Psoas muscle (tissue), 8 donors: ENCODE data around the gene NRF1. TPM values are rescaled to one million over a fixed set of nuclear protein-coding genes. Genes with fewer than 3 reads are reported as not detected.

Source experiments
- ATAC-seq, 4 donors: fragments of 200-7000 bp; cut with Tn5 transposase; one replicate each; pipeline ENCODE4 v1.9.1; 2020; ENCODE audit warnings: moderate library complexity in 3 of 4, mild to moderate bottlenecking in 2 of 4
- DNase-seq, 2 donors: peaks; one replicate each; pipeline ENCODE4 v3.0.0-alpha.2; 2020
- H3K27ac ChIP-seq: fragments of 200-600 bp; one replicate; pipeline ENCODE4 v1.8.0; 2022
- H3K27me3 ChIP-seq, 3 donors: fragments of 200-600 bp in 1 of 3; one replicate each; pipeline versions ENCODE4 v1.6.1 to v1.8.0; 2013 to 2022; ENCODE audit warnings: low read length in 2 of 3, mild to moderate bottlenecking in 2 of 3, moderate library complexity in 1 of 3; ENCODE audit not compliant: insufficient read depth in 3 of 3
- H3K36me3 ChIP-seq, 2 donors: fragments of 200-600 bp in 1 of 2; one replicate each; pipeline versions ENCODE4 v1.6.1 to v1.8.0; 2013 to 2022; ENCODE audit warnings: low read depth in 1 of 2, mild to moderate bottlenecking in 1 of 2, moderate library complexity in 1 of 2; ENCODE audit not compliant: insufficient read depth in 1 of 2
- H3K4me1 ChIP-seq: fragments of 200-600 bp; one replicate; pipeline ENCODE4 v1.8.0; 2022
- H3K4me3 ChIP-seq: fragments of 200-600 bp; one replicate; pipeline ENCODE4 v1.8.0; 2022; ENCODE audit warnings: mild to moderate bottlenecking
- H3K9me3 ChIP-seq: fragments of 200-600 bp; one replicate; pipeline ENCODE4 v1.8.0; 2022
- WGBS, 3 donors: extraction: QIAGEN DNeasy Blood & Tissue Kit; methylation state at CpG; one replicate each; pipeline versions ENCODE4 v1.1.6 to v1.1.7; 2013; 5-methylcytosine and 5-hydroxymethylcytosine counted together
- intact Hi-C, 2 donors: fragments of 100-400 bp; cut with DNase I; formaldehyde crosslinking; loops; one replicate each; pipeline versions ENCODE4 v1.11.0 to v1.14.2; 2022
- polyA plus RNA-seq, 3 donors: library from polyadenylated mRNA; stranded (reverse); fragments of 200-250 nt; gene quantifications; one replicate each; pipeline ENCODE4 v1.2.3, GENCODE V29; 2013
- total RNA-seq, 4 donors: library from RNA; stranded (reverse); fragmentation: NEBNext Ultra II Directional in 2 of 4; extraction: Animal tissue kit (Norgen Biotek cat#: 25700) in 2 of 4; gene quantifications; one replicate each; pipeline versions ENCODE4 v1.2.1 to v1.2.4, GENCODE V29; 2021 to 2023
- TF ChIP-seq, protein P1 (sequence below): fragments of 200-600 bp; IDR thresholded peaks from one replicate; pipeline ENCODE4 v1.8.0; 2022; ENCODE audit warnings: antibody characterized with exemption
- donor health status: healthy with polysubstance abuse.
- donor health status: DM: no; HTN: no; CAD: no; lungs with moderate emphysema.
- donor health status: Bipolar disorder and iron deficiency.
- donor health status: healthy.
- donor health status: DM: yes; HTN: yes; CAD: no.
- donor health status: DM: no; HTN: no; CAD: no.
- donor health status: DM: no; HTN: no; CAD: no.
- donor health status: DM: yes; HTN: yes; CAD: no.

Gene NRF1
- total and polyA plus RNA-seq, 7 donors, result 4.4 to 13.7 (median 10.0) TPM

- Histone ChIP-seq H3K36me3 (no peaks in the 10 kb centered on the region), H3K27me3 (no peaks in the 10 kb centered on the region), H3K9me3 (no peaks in the 10 kb centered on the region), H3K4me3 (no peak overlapping the region), H3K27ac (no peak overlapping the region), H3K4me1 (no peaks in the 10 kb centered on the region)
- intact Hi-C loops, result no loop called here
- TF ChIP-seq, protein P1, sequence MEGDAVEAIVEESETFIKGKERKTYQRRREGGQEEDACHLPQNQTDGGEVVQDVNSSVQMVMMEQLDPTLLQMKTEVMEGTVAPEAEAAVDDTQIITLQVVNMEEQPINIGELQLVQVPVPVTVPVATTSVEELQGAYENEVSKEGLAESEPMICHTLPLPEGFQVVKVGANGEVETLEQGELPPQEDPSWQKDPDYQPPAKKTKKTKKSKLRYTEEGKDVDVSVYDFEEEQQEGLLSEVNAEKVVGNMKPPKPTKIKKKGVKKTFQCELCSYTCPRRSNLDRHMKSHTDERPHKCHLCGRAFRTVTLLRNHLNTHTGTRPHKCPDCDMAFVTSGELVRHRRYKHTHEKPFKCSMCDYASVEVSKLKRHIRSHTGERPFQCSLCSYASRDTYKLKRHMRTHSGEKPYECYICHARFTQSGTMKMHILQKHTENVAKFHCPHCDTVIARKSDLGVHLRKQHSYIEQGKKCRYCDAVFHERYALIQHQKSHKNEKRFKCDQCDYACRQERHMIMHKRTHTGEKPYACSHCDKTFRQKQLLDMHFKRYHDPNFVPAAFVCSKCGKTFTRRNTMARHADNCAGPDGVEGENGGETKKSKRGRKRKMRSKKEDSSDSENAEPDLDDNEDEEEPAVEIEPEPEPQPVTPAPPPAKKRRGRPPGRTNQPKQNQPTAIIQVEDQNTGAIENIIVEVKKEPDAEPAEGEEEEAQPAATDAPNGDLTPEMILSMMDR, result no peak
- DNase-seq (no peak), ATAC-seq (no peak)
- 79 to 86% (median 83%) methylated on average over 6 to 7 of the region's 7 CpGs for WGBS, 3 donors
These were observed 152.9 kb downstream of the NRF1 start for GRCh38 chr7:129764247-129765084.

DNA sequence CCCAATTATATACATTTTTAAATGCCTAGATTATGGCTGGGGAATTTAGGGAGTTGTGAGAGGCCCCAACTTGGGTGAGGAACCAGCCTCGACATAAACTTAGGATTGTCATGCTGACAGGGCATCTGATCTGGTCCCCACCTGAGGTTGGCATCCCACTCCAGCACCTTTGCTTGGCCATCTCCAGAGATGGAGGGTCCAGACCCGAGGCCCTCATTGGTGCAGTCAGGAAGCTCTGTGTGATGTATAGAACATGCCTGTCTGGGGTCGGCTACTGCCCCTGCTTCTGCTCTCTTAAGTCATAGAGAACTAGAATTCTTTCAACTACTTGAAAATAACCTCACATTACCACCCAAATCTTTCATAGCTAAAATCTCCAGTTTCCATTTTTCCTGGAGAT lies 153.8 kb downstream of the NRF1 start:
- no peak overlapping the region for H3K27ac ChIP-seq
- 94 to 98% (median 95%) methylated on average over 3 of the region's 3 CpGs for WGBS, 3 donors

GRCh38 chr7:129767120-129768015 lies 155.8 kb downstream of the NRF1 start:
- no peaks in the 10 kb centered on the region for H3K36me3 ChIP-seq
- H3K4me3 ChIP-seq, result no peak overlapping the region
- WGBS, 3 donors, result 86 to 91% (median 86%) methylated on average over 12 of the region's 12 CpGs
- TF ChIP-seq, protein P1, result no peak
- H3K27ac ChIP-seq, result no peak overlapping the region
- no peaks in the 10 kb centered on the region for H3K9me3 ChIP-seq
- no peaks in the 10 kb centered on the region for H3K27me3 ChIP-seq
- intact Hi-C loops, result no loop called here
- DNase-seq, result no peak
- no peaks in the 10 kb centered on the region for H3K4me1 ChIP-seq
- no peak for ATAC-seq

More for the DNA sequence above, 153.8 kb downstream of the NRF1 start:
- Histone ChIP-seq H3K36me3 (no peaks in the 10 kb centered on the region), H3K4me3 (no peak overlapping the region), H3K4me1 (no peaks in the 10 kb centered on the region), H3K27me3 (no peaks in the 10 kb centered on the region), H3K9me3 (no peaks in the 10 kb centered on the region)
- DNase-seq (no peak), ATAC-seq (no peak)
- intact Hi-C loops, result no loop called here
- TF ChIP-seq, protein P1, result no peak

DNA sequence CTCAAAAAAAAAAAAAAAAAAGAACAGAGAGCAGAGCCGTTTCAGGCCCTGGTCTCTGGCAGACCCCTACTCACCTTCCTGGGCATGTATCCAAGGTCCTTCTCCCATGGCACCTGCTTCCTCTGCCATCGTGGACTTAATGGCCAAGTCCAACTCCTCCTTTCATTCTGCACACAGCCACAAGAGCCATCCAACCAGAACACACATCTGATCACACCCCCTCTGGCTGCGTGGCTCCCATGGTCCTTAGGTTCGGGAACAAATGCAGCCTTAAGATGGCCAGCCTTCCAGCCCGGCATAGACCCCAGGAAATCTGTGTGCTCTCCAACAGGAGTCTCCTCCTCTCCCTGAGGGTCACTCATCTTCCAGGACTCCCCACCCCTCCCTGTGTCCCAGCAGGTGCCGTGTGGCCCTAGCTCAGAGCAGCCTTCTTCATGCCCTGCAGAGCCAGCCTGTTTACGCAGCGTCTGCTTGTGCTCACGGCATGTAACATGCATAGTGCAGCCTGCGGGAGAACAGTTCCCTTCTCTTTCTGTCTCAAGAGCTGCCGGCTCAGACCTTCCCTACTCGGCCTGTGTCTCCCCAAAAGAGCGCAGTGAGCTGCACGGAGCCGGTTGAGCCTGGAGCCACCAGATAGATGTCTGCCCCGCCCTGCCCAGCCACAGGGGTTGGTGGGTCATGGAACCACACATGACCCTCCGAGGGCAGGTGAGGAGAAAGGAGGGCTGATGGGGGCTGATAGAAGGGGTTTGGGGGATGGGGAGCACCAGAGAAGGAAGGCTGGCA lies 157.3 kb downstream of the NRF1 start:
- H3K27me3 ChIP-seq, result no peaks in the 10 kb centered on the region
- H3K9me3 ChIP-seq, result no peaks in the 10 kb centered on the region
- ATAC-seq (no peak), DNase-seq (no peak)
- WGBS, 3 donors, result 83 to 85% (median 84%) methylated on average over 17 of the region's 17 CpGs
- TF ChIP-seq, protein P1, result no peak
- H3K36me3 ChIP-seq, result no peaks in the 10 kb centered on the region
- intact Hi-C loops, result no loop called here
- no peaks in the 10 kb centered on the region for H3K4me1 ChIP-seq
- no peak overlapping the region for H3K4me3 ChIP-seq
- no peak overlapping the region for H3K27ac ChIP-seq
